GM12878 (cell line): ENCODE measurements around the gene C9orf50. TPM values are rescaled to one million over a fixed set of nuclear protein-coding genes. Genes with fewer than 3 reads are reported as not detected.

Experiments used
- BHLHE40 ChIP-seq, 2 experiments: fragments of 450-650 bp in 1 of 2; IDR thresholded peaks; 2 replicates each; pipeline ENCODE4 v1.6.1; 2011 to 2017; ENCODE audit warnings: low read depth in 2 of 2, borderline replicate concordance in 1 of 2, improper control_type of control experiment in 1 of 2, low read length in 1 of 2, mild to moderate bottlenecking in 1 of 2
- PAX5 ChIP-seq: IDR thresholded peaks from 2 replicates; pipeline ENCODE4 v1.6.1; 2011; ENCODE audit warnings: low read depth, low read length, borderline replicate concordance
- RELB ChIP-seq: fragments of 450-650 bp; IDR thresholded peaks from 2 replicates; pipeline ENCODE4 v1.6.1; 2017; ENCODE audit warnings: low read depth, mild to moderate bottlenecking, moderate library complexity
- SMC3 ChIP-seq: IDR thresholded peaks from 2 replicates; pipeline ENCODE4 v1.6.1; 2011; ENCODE audit warnings: low read length, improper control_type of control experiment, borderline replicate concordance
- TARDBP ChIP-seq: IDR thresholded peaks from 2 replicates; pipeline ENCODE4 v1.6.1; 2016; ENCODE audit warnings: borderline replicate concordance
- WRNIP1 ChIP-seq: IDR thresholded peaks from 2 replicates; pipeline ENCODE4 v1.6.1; 2011; ENCODE audit warnings: low read depth, low read length, improper control_type of control experiment, borderline replicate concordance
- ZNF592 ChIP-seq: fragments of 450-650 bp; IDR thresholded peaks from 2 replicates; pipeline ENCODE4 v1.6.1; 2017; ENCODE audit warnings: mild to moderate bottlenecking, moderate library complexity
- polyA plus RNA-seq, 11 experiments: library from polyadenylated mRNA; depleted of rRNA in 4 of 11; unstranded in 6 of 11; stranded (reverse) in 5 of 11; fragments of >200 nt; fragmentation: Nextera tagmentation in 4 of 11; fragmentation: Illumina TruSeq in 1 of 11; extraction: Ambion mirVana in 4 of 11; extraction: Trizol in 1 of 11; gene quantifications; 1 replicate in 1 of 11; 2 replicates in 10 of 11; pipeline versions ENCODE4 v1.2.1 to v1.2.3, GENCODE V29; 2011 to 2016; ENCODE audit warnings: inconsistent platforms in 2 of 11, missing spikeins in 2 of 11, low read depth in 1 of 11
- total RNA-seq, 4 experiments: library from RNA; depleted of rRNA in 3 of 4; stranded (reverse); fragments of >200 nt in 3 of 4; fragmentation: Illumina TruSeq in 1 of 4; extraction: Trizol in 1 of 4; gene quantifications; 2 replicates each; pipeline versions ENCODE4 v1.2.1 to v1.2.3, GENCODE V29; 2013 to 2021

C9orf50 gene
- total and polyA plus RNA-seq, 10 of the 15 experiments (the other 5 are each of a cell fraction or from before 2014, with no cell fraction given) = not detected

GRCh38 chr9:129562514-129562913, 58.4 kb downstream of the C9orf50 start (continued):
- TF ChIP-seq ZNF592 = no peak
- no peak for TF ChIP-seq PAX5
- no peak for TF ChIP-seq BHLHE40 (IDR thresholded peaks at IDR 0.05; ENCODE audit: borderline replicate concordance in 1 of 2, low read depth in 2 of 2, low read length in 1 of 2)
- TF ChIP-seq WRNIP1 = no peak
- TF ChIP-seq TARDBP = no peak
- no peak for TF ChIP-seq SMC3
- no peak for TF ChIP-seq RELB

Other genes with a start within 250 kb of the C9orf50 start
Only the 7 nearest of the 8 such genes appear.
- gene NTMT1, start 5.1 kb upstream of the C9orf50 start, total RNA-seq (2014; rRNA removed) = 31.9 and 37.9 TPM in 2 replicates
- gene NTMT1, start 5.1 kb upstream of the C9orf50 start, total RNA-seq (2014; rRNA removed; fragmentation: Illumina TruSeq; extraction: Trizol) = 25.2 and 26.3 TPM in 2 replicates
- 37.7 and 40.7 TPM in 2 replicates for gene NTMT1, start 5.1 kb upstream of the C9orf50 start, total RNA-seq (2021)
- gene NTMT1, start 5.1 kb upstream of the C9orf50 start, polyA plus RNA-seq (2011; rRNA removed) = 26.9 and 47.1 TPM in 2 replicates
- gene NTMT1, start 5.1 kb upstream of the C9orf50 start, polyA plus RNA-seq (2014; fragmentation: Illumina TruSeq; extraction: Trizol) = 19.6 and 27.7 TPM in 2 replicates
- 10 to 100 TPM; 12.8 to 18.3 TPM for gene NTMT1, start 5.1 kb upstream of the C9orf50 start, polyA plus RNA-seq (2014; fragmentation: Nextera tagmentation; extraction: Ambion mirVana)
- gene NTMT1, start 5.1 kb upstream of the C9orf50 start, polyA plus RNA-seq (2014; rRNA removed) = 47.6 and 54.2 TPM in 2 replicates
- 10 to 100 TPM; 78.3 to 85.4 TPM for gene NTMT1, start 5.1 kb upstream of the C9orf50 start, polyA plus RNA-seq (2016; fragmentation: Nextera tagmentation; extraction: Ambion mirVana)
- gene ASB6, start 21.1 kb upstream of the C9orf50 start, total RNA-seq (2014; rRNA removed) = 11.1 and 11.4 TPM in 2 replicates
- 4.7 and 5.2 TPM in 2 replicates for gene ASB6, start 21.1 kb upstream of the C9orf50 start, total RNA-seq (2014; rRNA removed; fragmentation: Illumina TruSeq; extraction: Trizol)
- gene ASB6, start 21.1 kb upstream of the C9orf50 start, total RNA-seq (2021) = 15.1 and 15.2 TPM in 2 replicates
- 3.7 and 7.9 TPM in 2 replicates for gene ASB6, start 21.1 kb upstream of the C9orf50 start, polyA plus RNA-seq (2011; rRNA removed)
- gene ASB6, start 21.1 kb upstream of the C9orf50 start, polyA plus RNA-seq (2014; fragmentation: Illumina TruSeq; extraction: Trizol) = 3.6 and 8.3 TPM in 2 replicates
- gene ASB6, start 21.1 kb upstream of the C9orf50 start, polyA plus RNA-seq (2014; fragmentation: Nextera tagmentation; extraction: Ambion mirVana) = 1 to 10 TPM in 1 of 2 experiments, under 1 TPM in 1; 0.80 to 1.1 TPM
- gene ASB6, start 21.1 kb upstream of the C9orf50 start, polyA plus RNA-seq (2014; rRNA removed) = 15.8 and 16.3 TPM in 2 replicates
- 10 to 100 TPM; 15.8 to 18.2 TPM for gene ASB6, start 21.1 kb upstream of the C9orf50 start, polyA plus RNA-seq (2016; fragmentation: Nextera tagmentation; extraction: Ambion mirVana)
- gene PRRX2, start 44.5 kb upstream of the C9orf50 start, total RNA-seq (2014; rRNA removed) = not detected in 2 replicates
- gene PRRX2, start 44.5 kb upstream of the C9orf50 start, total RNA-seq (2014; rRNA removed; fragmentation: Illumina TruSeq; extraction: Trizol) = not detected in 2 replicates
- not detected in 2 replicates for gene PRRX2, start 44.5 kb upstream of the C9orf50 start, total RNA-seq (2021)
- gene PRRX2, start 44.5 kb upstream of the C9orf50 start, polyA plus RNA-seq (2011; rRNA removed) = not detected in 2 replicates
- gene PRRX2, start 44.5 kb upstream of the C9orf50 start, polyA plus RNA-seq (2014; fragmentation: Illumina TruSeq; extraction: Trizol) = not detected in 2 replicates
- gene PRRX2, start 44.5 kb upstream of the C9orf50 start, polyA plus RNA-seq (2014; fragmentation: Nextera tagmentation; extraction: Ambion mirVana) = not detected
- not detected in 2 replicates for gene PRRX2, start 44.5 kb upstream of the C9orf50 start, polyA plus RNA-seq (2014; rRNA removed)
- not detected for gene PRRX2, start 44.5 kb upstream of the C9orf50 start, polyA plus RNA-seq (2016; fragmentation: Nextera tagmentation; extraction: Ambion mirVana)
- gene PTGES, start 131.9 kb upstream of the C9orf50 start, total RNA-seq (2014; rRNA removed) = 0.11 TPM in 1 of 2 replicates, not detected in the other
- not detected in 2 replicates for gene PTGES, start 131.9 kb upstream of the C9orf50 start, total RNA-seq (2014; rRNA removed; fragmentation: Illumina TruSeq; extraction: Trizol)
- gene PTGES, start 131.9 kb upstream of the C9orf50 start, total RNA-seq (2021) = not detected in 2 replicates
- gene PTGES, start 131.9 kb upstream of the C9orf50 start, polyA plus RNA-seq (2011; rRNA removed) = 0.37 and 0.57 TPM in 2 replicates
- gene PTGES, start 131.9 kb upstream of the C9orf50 start, polyA plus RNA-seq (2014; fragmentation: Illumina TruSeq; extraction: Trizol) = not detected in 2 replicates
- not detected for gene PTGES, start 131.9 kb upstream of the C9orf50 start, polyA plus RNA-seq (2014; fragmentation: Nextera tagmentation; extraction: Ambion mirVana)
- not detected in 2 replicates for gene PTGES, start 131.9 kb upstream of the C9orf50 start, polyA plus RNA-seq (2014; rRNA removed)
- gene PTGES, start 131.9 kb upstream of the C9orf50 start, polyA plus RNA-seq (2016; fragmentation: Nextera tagmentation; extraction: Ambion mirVana) = not detected
- gene TOR1B, start 182.1 kb upstream of the C9orf50 start, total RNA-seq (2014; rRNA removed) = 10.7 and 12.3 TPM in 2 replicates
- 9.3 and 10.3 TPM in 2 replicates for gene TOR1B, start 182.1 kb upstream of the C9orf50 start, total RNA-seq (2014; rRNA removed; fragmentation: Illumina TruSeq; extraction: Trizol)
- gene TOR1B, start 182.1 kb upstream of the C9orf50 start, total RNA-seq (2021) = 11.3 and 11.6 TPM in 2 replicates
- gene TOR1B, start 182.1 kb upstream of the C9orf50 start, polyA plus RNA-seq (2011; rRNA removed) = 17.5 and 18.8 TPM in 2 replicates
- 8.8 and 10.6 TPM in 2 replicates for gene TOR1B, start 182.1 kb upstream of the C9orf50 start, polyA plus RNA-seq (2014; fragmentation: Illumina TruSeq; extraction: Trizol)
- 1 to 10 TPM; 1.8 to 2.4 TPM for gene TOR1B, start 182.1 kb upstream of the C9orf50 start, polyA plus RNA-seq (2014; fragmentation: Nextera tagmentation; extraction: Ambion mirVana)
- 10.6 and 11.7 TPM in 2 replicates for gene TOR1B, start 182.1 kb upstream of the C9orf50 start, polyA plus RNA-seq (2014; rRNA removed)
- gene TOR1B, start 182.1 kb upstream of the C9orf50 start, polyA plus RNA-seq (2016; fragmentation: Nextera tagmentation; extraction: Ambion mirVana) = 1 to 10 TPM; 6.3 to 7.3 TPM
- 27.4 and 28.1 TPM in 2 replicates for gene TOR1A, start 203.0 kb upstream of the C9orf50 start, total RNA-seq (2014; rRNA removed)
- 28.9 and 29.1 TPM in 2 replicates for gene TOR1A, start 203.0 kb upstream of the C9orf50 start, total RNA-seq (2014; rRNA removed; fragmentation: Illumina TruSeq; extraction: Trizol)
- 31.1 and 34.0 TPM in 2 replicates for gene TOR1A, start 203.0 kb upstream of the C9orf50 start, total RNA-seq (2021)
- gene TOR1A, start 203.0 kb upstream of the C9orf50 start, polyA plus RNA-seq (2011; rRNA removed) = 44.7 and 45.4 TPM in 2 replicates
- gene TOR1A, start 203.0 kb upstream of the C9orf50 start, polyA plus RNA-seq (2014; fragmentation: Illumina TruSeq; extraction: Trizol) = 37.4 and 43.1 TPM in 2 replicates
- 1 to 10 TPM; 3.2 to 8.0 TPM for gene TOR1A, start 203.0 kb upstream of the C9orf50 start, polyA plus RNA-seq (2014; fragmentation: Nextera tagmentation; extraction: Ambion mirVana)
- 43.3 and 45.3 TPM in 2 replicates for gene TOR1A, start 203.0 kb upstream of the C9orf50 start, polyA plus RNA-seq (2014; rRNA removed)
- 10 to 100 TPM; 60.7 to 60.8 TPM for gene TOR1A, start 203.0 kb upstream of the C9orf50 start, polyA plus RNA-seq (2016; fragmentation: Nextera tagmentation; extraction: Ambion mirVana)
- 32.6 and 36.7 TPM in 2 replicates for gene C9orf78, start 214.2 kb upstream of the C9orf50 start, total RNA-seq (2014; rRNA removed)
- 46.2 and 54.6 TPM in 2 replicates for gene C9orf78, start 214.2 kb upstream of the C9orf50 start, total RNA-seq (2014; rRNA removed; fragmentation: Illumina TruSeq; extraction: Trizol)
- gene C9orf78, start 214.2 kb upstream of the C9orf50 start, total RNA-seq (2021) = 18.9 and 23.0 TPM in 2 replicates
- 41.8 and 60.7 TPM in 2 replicates for gene C9orf78, start 214.2 kb upstream of the C9orf50 start, polyA plus RNA-seq (2011; rRNA removed)
- 52.4 and 53.3 TPM in 2 replicates for gene C9orf78, start 214.2 kb upstream of the C9orf50 start, polyA plus RNA-seq (2014; fragmentation: Illumina TruSeq; extraction: Trizol)
- 10 to 100 TPM; 28.6 to 60.9 TPM for gene C9orf78, start 214.2 kb upstream of the C9orf50 start, polyA plus RNA-seq (2014; fragmentation: Nextera tagmentation; extraction: Ambion mirVana)
- gene C9orf78, start 214.2 kb upstream of the C9orf50 start, polyA plus RNA-seq (2014; rRNA removed) = 37.5 and 40.0 TPM in 2 replicates
- 10 to 100 TPM; 56.9 to 59.0 TPM for gene C9orf78, start 214.2 kb upstream of the C9orf50 start, polyA plus RNA-seq (2016; fragmentation: Nextera tagmentation; extraction: Ambion mirVana)